Smooth muscle cell (in vitro differentiated cells): ENCODE data around the gene CALHM1. TPM values are rescaled to one million over a fixed set of nuclear protein-coding genes. Genes with fewer than 3 reads are reported as not detected.

ENCODE experiments used
- DNase-seq: peaks from one replicate; lab custom pipeline; 2025; ENCODE audit not compliant: unreplicated experiment; lab: John Stamatoyannopoulos, UW
- H2AFZ ChIP-seq: fragments of 200-600 bp; sonication (generic); 2 replicates; pipeline ENCODE4 v1.6.0; 2016; ENCODE audit warnings: antibody characterized with exemption, low read depth, mild to moderate bottlenecking
- H3F3A ChIP-seq: fragments of 200-600 bp; sonication (generic); 2 replicates; pipeline ENCODE4 v1.6.0; 2017; ENCODE audit warnings: antibody characterized with exemption, low read depth
- H3K27ac ChIP-seq: fragments of 200-600 bp; sonication (generic); 2 replicates; pipeline ENCODE4 v1.5.1; 2016; ENCODE audit warnings: low read depth, mild to moderate bottlenecking
- H3K27me3 ChIP-seq: fragments of 200-600 bp; sonication (generic); 2 replicates; pipeline ENCODE4 v1.6.1; 2016; ENCODE audit warnings: low read depth, mild to moderate bottlenecking
- H3K36me3 ChIP-seq: fragments of 200-600 bp; sonication (generic); 2 replicates; pipeline ENCODE4 v1.5.1; 2016; ENCODE audit warnings: low read depth
- H3K4me1 ChIP-seq: fragments of 200-600 bp; sonication (generic); 2 replicates; pipeline ENCODE4 v1.5.1; 2016; ENCODE audit warnings: low read depth
- H3K4me2 ChIP-seq: fragments of 200-600 bp; sonication (generic); 2 replicates; pipeline ENCODE4 v1.6.0; 2016; ENCODE audit warnings: mild to moderate bottlenecking
- H3K4me3 ChIP-seq: fragments of 200-600 bp; sonication (generic); 2 replicates; pipeline ENCODE4 v1.5.1; 2016; ENCODE audit warnings: mild to moderate bottlenecking
- H3K79me2 ChIP-seq: fragments of 200-600 bp; sonication (generic); 2 replicates; pipeline ENCODE4 v1.6.0; 2016; ENCODE audit warnings: low read depth, mild to moderate bottlenecking
- H3K9ac ChIP-seq: fragments of 200-600 bp; sonication (generic); 2 replicates; pipeline ENCODE4 v1.6.0; 2016; ENCODE audit warnings: low read depth
- H3K9me3 ChIP-seq: fragments of 200-600 bp; sonication (generic); replicated peaks from 2 replicates; pipeline ENCODE4 v1.5.1; 2016; ENCODE audit warnings: low read depth
- H4K20me1 ChIP-seq: fragments of 200-600 bp; sonication (generic); 2 replicates; pipeline ENCODE4 v1.6.0; 2016; ENCODE audit warnings: low read depth
- CTCF ChIP-seq: fragments of 200-600 bp; sonication (generic); IDR thresholded peaks from 2 replicates; pipeline ENCODE4 v1.5.1; 2017; ENCODE audit warnings: borderline replicate concordance, mild to moderate bottlenecking, antibody characterized with exemption; ENCODE audit not compliant: insufficient read depth, poor library complexity, severe bottlenecking
- WGBS: methylation state at CpG from one replicate; pipeline ENCODE4 v1.1.7; 2016; ENCODE audit warnings: low lambda C conversion rate; 5-methylcytosine and 5-hydroxymethylcytosine counted together
- polyA plus RNA-seq: library from polyadenylated mRNA; unstranded; fragments of >200 nt; fragmentation: Nextera tagmentation; extraction: Ambion mirVana; gene quantifications from 2 replicates; pipeline ENCODE4 v1.2.1, GENCODE V29; 2016
- total RNA-seq: library from RNA; depleted of rRNA; stranded (reverse); fragments of >200 nt; gene quantifications from 2 replicates; pipeline ENCODE4 v1.2.3, GENCODE V29; 2014

Gene CALHM1
- total and polyA plus RNA-seq, 2 experiments from 2014 or later = 0.05 TPM; not detected in 1

GRCh38 chr10:103441206-103441605 is 17.5 kb downstream of the CALHM1 start:
- Histone ChIP-seq H3K4me2 (no peak overlapping the region), H2AFZ (no peak overlapping the region), H3K27ac (peak overlapping the region; percentile 81), H3F3A (peaks cover 6% of the 10 kb centered on the region), H3K27me3 (no peaks in the 10 kb centered on the region), H3K79me2 (no peaks in the 10 kb centered on the region), H3K9ac (no peak overlapping the region), H3K4me1 (no peaks in the 10 kb centered on the region), H3K36me3 (peaks cover 7% of the 10 kb centered on the region), H3K4me3 (no peak overlapping the region), H3K9me3 (no peaks in the 10 kb centered on the region), H4K20me1 (peaks cover 3% of the 10 kb centered on the region)
- WGBS = 86% methylated on average over 8 of the region's 8 CpGs
- TF ChIP-seq CTCF = no peak
- no peak for DNase-seq

DNA sequence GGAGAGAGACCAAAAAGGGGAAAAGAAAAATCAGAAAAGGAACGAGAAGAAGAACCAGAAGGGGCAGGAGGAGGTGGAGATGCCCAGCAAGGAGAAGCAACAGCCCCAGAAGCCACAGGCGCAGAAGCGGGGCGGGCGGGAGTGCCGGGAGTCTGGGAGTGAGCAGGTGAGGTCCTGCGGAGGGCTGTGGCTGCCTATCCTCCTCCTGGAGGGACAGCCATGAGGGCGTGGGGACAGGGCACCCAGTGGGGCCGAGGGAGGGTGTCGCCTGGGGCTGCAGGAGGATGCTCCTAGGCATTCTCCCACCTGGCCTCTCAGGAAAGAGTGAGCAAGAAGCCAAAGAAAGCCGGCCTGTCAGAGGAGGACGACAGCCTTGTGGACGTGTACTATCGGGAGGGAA is 18.3 kb downstream of the CALHM1 start:
- Histone ChIP-seq H3K36me3 (peaks cover 7% of the 10 kb centered on the region), H3K79me2 (no peaks in the 10 kb centered on the region), H3K4me3 (no peak overlapping the region), H3K9ac (no peak overlapping the region), H2AFZ (no peak overlapping the region), H3K27me3 (no peaks in the 10 kb centered on the region), H4K20me1 (peaks cover 3% of the 10 kb centered on the region), H3K27ac (no peak overlapping the region), H3F3A (peaks cover 6% of the 10 kb centered on the region), H3K4me2 (no peak overlapping the region), H3K4me1 (no peaks in the 10 kb centered on the region), H3K9me3 (no peaks in the 10 kb centered on the region)
- TF ChIP-seq CTCF = no peak
- DNase-seq = no peak
- WGBS = 98% methylated on average over 14 of the region's 14 CpGs

DNA sequence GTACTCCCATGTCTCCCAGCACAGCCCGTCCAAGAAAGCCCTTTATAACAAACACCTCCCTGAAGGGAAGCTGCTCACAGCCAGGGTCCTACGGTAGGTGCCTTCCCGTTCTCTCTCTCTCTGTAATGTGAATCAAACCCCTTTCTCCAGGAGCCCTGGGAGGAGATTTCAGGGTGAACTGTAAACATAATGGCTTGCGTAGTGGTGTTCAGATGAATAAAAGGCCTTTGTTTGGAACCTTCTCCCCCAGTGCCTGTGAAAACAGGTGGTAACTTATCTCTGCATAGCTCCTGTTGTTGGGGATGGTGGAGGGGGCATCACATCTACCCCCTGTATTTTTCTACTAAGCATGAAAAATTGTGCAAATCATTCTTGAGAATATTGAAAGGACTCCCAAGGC is 18.9 kb downstream of the CALHM1 start:
- Histone ChIP-seq H3K27ac (no peak overlapping the region), H3K9ac (no peak overlapping the region), H3F3A (peaks cover 6% of the 10 kb centered on the region), H3K4me3 (no peak overlapping the region), H2AFZ (no peak overlapping the region), H3K9me3 (no peaks in the 10 kb centered on the region), H3K4me1 (no peaks in the 10 kb centered on the region), H3K79me2 (no peaks in the 10 kb centered on the region), H3K4me2 (no peak overlapping the region), H3K36me3 (peaks cover 8% of the 10 kb centered on the region), H3K27me3 (no peaks in the 10 kb centered on the region), H4K20me1 (peaks cover 3% of the 10 kb centered on the region)
- no peak for TF ChIP-seq CTCF
- over 99% methylated on average over 4 of the region's 4 CpGs for WGBS
- DNase-seq = no peak

DNA sequence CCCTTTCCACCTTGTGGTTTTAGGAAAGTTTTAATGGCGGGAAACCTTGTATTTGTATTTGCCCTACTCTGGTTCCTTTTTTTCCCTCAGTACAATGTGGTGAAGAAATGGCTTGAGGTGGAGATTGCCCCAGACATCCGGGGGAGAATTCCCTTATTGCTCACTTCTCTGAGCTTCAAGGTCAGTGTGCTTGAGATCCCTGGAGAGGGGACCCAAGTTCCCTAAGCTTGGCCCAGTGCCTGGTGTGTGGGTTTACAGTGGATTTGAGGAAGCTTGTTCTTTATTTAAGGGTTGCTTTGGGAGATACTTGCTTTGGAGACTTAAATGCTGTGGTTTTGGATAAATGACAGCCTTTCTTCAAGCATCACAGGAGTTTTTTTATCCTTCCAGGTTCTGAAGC is 24.8 kb downstream of the CALHM1 start:
- H3K9me3 ChIP-seq = no peaks in the 10 kb centered on the region
- no peak overlapping the region for H3K4me2 ChIP-seq
- H3F3A ChIP-seq = no peaks in the 10 kb centered on the region
- no peaks in the 10 kb centered on the region for H3K79me2 ChIP-seq
- no peak for DNase-seq
- peaks cover 23% of the 10 kb centered on the region for H3K36me3 ChIP-seq
- no peaks in the 10 kb centered on the region for H3K27me3 ChIP-seq
- no peak overlapping the region for H3K9ac ChIP-seq
- no peak overlapping the region for H3K27ac ChIP-seq
- H3K4me1 ChIP-seq = no peaks in the 10 kb centered on the region
- no peak for TF ChIP-seq CTCF
- H4K20me1 ChIP-seq = peaks cover 3% of the 10 kb centered on the region
- no peak overlapping the region for H3K4me3 ChIP-seq
- WGBS = 96% methylated on average over 2 of the region's 2 CpGs
- no peak overlapping the region for H2AFZ ChIP-seq
